Endothelial cell of umbilical vein (primary cell): ENCODE measurements around the gene TARS1. TPM values are rescaled to one million over a fixed set of nuclear protein-coding genes. Genes with fewer than 3 reads are reported as not detected.

Experiments used
- BruUV-seq: library from RNA; stranded (reverse); fragments of 400-500 nt; replicated peaks from 2 replicates; lab custom pipeline; 2021; lab: Mats Ljungman, UMichigan
- CTCF ChIA-PET: fragments of 300-600, 350-600 bp; sonication (Branson Sonifier 250); formaldehyde crosslinking; loops from one replicate; lab custom pipeline; 2021; ENCODE audit warnings: antibody characterized with exemption, inconsistent platforms; lab: Charles Lee
- POLR2A ChIA-PET: fragments of 300-600, 350-600 bp; sonication (Branson Sonifier 250); formaldehyde crosslinking; loops from one replicate; lab custom pipeline; 2021; ENCODE audit warnings: antibody characterized with exemption, inconsistent platforms; lab: Charles Lee
- DNase-seq: peaks from one replicate; pipeline ENCODE4 v3.0.0-alpha.2; 2011; ENCODE audit warnings: low read depth, low spot score
- FAIRE-seq: peaks from 2 replicates; lab custom pipeline; 2011; peaks lifted over from hg19 to GRCh38; lab: Jason Lieb, UNC
- H2AFZ ChIP-seq: 2 replicates; pipeline ENCODE4 v1.6.0; 2012; ENCODE audit warnings: low read depth, low read length, control low read depth, inconsistent platforms
- H3K27ac ChIP-seq: 2 replicates; pipeline ENCODE4 v1.5.1; 2011; ENCODE audit warnings: low read depth, mild to moderate bottlenecking, control low read depth, low read length, moderate library complexity; ENCODE audit not compliant: insufficient read depth
- H3K27me3 ChIP-seq, 2 experiments: 2 replicates each; pipeline versions ENCODE4 v1.6.0 to v1.6.1; 2011; ENCODE audit warnings: low read length in 2 of 2, mixed read lengths in 1 of 2; ENCODE audit not compliant: control insufficient read depth in 2 of 2, insufficient read depth in 2 of 2
- H3K36me3 ChIP-seq, 2 experiments: 2 replicates in 1 of 2; 3 replicates in 1 of 2; pipeline ENCODE4 v1.5.1; 2011; ENCODE audit warnings: low read length in 2 of 2, mild to moderate bottlenecking in 1 of 2, moderate library complexity in 1 of 2; ENCODE audit not compliant: control insufficient read depth in 2 of 2, insufficient read depth in 2 of 2; ENCODE audit errors: extremely low read depth in 1 of 2
- H3K4me1 ChIP-seq: 3 replicates; pipeline ENCODE4 v1.5.1; 2011; ENCODE audit warnings: mild to moderate bottlenecking, low read length; ENCODE audit not compliant: control insufficient read depth, insufficient read depth; ENCODE audit errors: extremely low read depth
- H3K4me2 ChIP-seq: 2 replicates; pipeline ENCODE4 v1.6.1; 2011; ENCODE audit warnings: low read length, control low read depth, mixed read lengths; ENCODE audit not compliant: insufficient read depth
- H3K4me3 ChIP-seq, 3 experiments: fragments of 200-600 bp in 1 of 3; sonication (generic), shearing (Covaris generic) in 1 of 3; replicated peaks in 1 of 3; 2 replicates each; pipeline ENCODE4 v1.5.1; 2011 to 2016; ENCODE audit warnings: control low read depth in 3 of 3, low read length in 3 of 3, mild to moderate bottlenecking in 2 of 3, inconsistent platforms in 1 of 3, low read depth in 1 of 3, moderate library complexity in 1 of 3; ENCODE audit not compliant: insufficient read depth in 1 of 3
- H3K79me2 ChIP-seq: 2 replicates; pipeline ENCODE4 v1.6.0; 2012; ENCODE audit warnings: low read length, inconsistent platforms; ENCODE audit not compliant: control insufficient read depth, insufficient read depth
- H3K9ac ChIP-seq: replicated peaks from 2 replicates; pipeline ENCODE3; 2011; ENCODE audit warnings: low read length, control low read depth; ENCODE audit not compliant: insufficient read depth; ENCODE audit errors: extremely low read depth
- H3K9me1 ChIP-seq: replicated peaks from 3 replicates; pipeline ENCODE4 v1.6.0; 2011; ENCODE audit warnings: mild to moderate bottlenecking, low read length; ENCODE audit not compliant: control insufficient read depth, insufficient read depth; ENCODE audit errors: extremely low read depth
- H3K9me3 ChIP-seq: replicated peaks from 2 replicates; pipeline ENCODE4 v1.5.1; 2012; ENCODE audit warnings: low read length, inconsistent platforms; ENCODE audit not compliant: control insufficient read depth, insufficient read depth
- H4K20me1 ChIP-seq: replicated peaks from 2 replicates; pipeline ENCODE3; 2011; ENCODE audit warnings: mild to moderate bottlenecking, low read length; ENCODE audit not compliant: control insufficient read depth, insufficient read depth; ENCODE audit errors: extremely low read depth
- EZH2 ChIP-seq: IDR thresholded peaks from 2 replicates; pipeline ENCODE4 v1.6.1; 2012; ENCODE audit warnings: borderline replicate concordance, low read depth, mild to moderate bottlenecking, moderate library complexity, low read length, inconsistent platforms; ENCODE audit not compliant: severe bottlenecking
- FOS ChIP-seq: IDR thresholded peaks from 2 replicates; pipeline ENCODE4 v1.6.1; 2011; ENCODE audit warnings: mild to moderate bottlenecking, low read length, moderate library complexity, borderline replicate concordance; ENCODE audit not compliant: insufficient read depth
- GATA2 ChIP-seq: IDR thresholded peaks from 2 replicates; pipeline ENCODE4 v1.7.0; 2011; ENCODE audit warnings: low read depth, mild to moderate bottlenecking, moderate library complexity, mixed read lengths, low read length; ENCODE audit not compliant: insufficient read length, insufficient read depth
- JUN ChIP-seq: IDR thresholded peaks from 2 replicates; pipeline ENCODE4 v1.6.1; 2011; ENCODE audit warnings: borderline replicate concordance, low read depth; ENCODE audit not compliant: insufficient read length, insufficient read depth
- MYC ChIP-seq: IDR thresholded peaks from one replicate; pipeline ENCODE4 v1.6.1; 2011; ENCODE audit warnings: mild to moderate bottlenecking, low read depth, low read length
- POLR2A ChIP-seq: IDR thresholded peaks from 2 replicates; pipeline ENCODE4 v1.6.1; 2012; ENCODE audit warnings: low read depth, mild to moderate bottlenecking, control low read depth, low read length
- POLR2AphosphoS5 ChIP-seq: IDR thresholded peaks from 2 replicates; pipeline ENCODE4 v1.6.1; 2012; ENCODE audit warnings: low read depth, mild to moderate bottlenecking, control low read depth, low read length, moderate library complexity; ENCODE audit not compliant: insufficient read depth
- dilution Hi-C: fragments of 300-500 bp; cut with MboI; formaldehyde crosslinking; loops from one replicate; pipeline ENCODE4 v1.15.0; 2019; ENCODE audit warnings: low sequenced_read_pairs; ENCODE audit not compliant: extremely low pct_ligation_motif_present
- intact Hi-C: fragments of 100-400 bp; cut with micrococcal nuclease; formaldehyde crosslinking; loops from one replicate; pipeline ENCODE4 v1.10.0; 2022
- polyA plus RNA-seq, 4 experiments: library from polyadenylated mRNA; depleted of rRNA in 3 of 4; stranded (reverse) in 3 of 4; unstranded in 1 of 4; fragments of >200 nt; gene quantifications; 2 replicates each; pipeline versions ENCODE4 v1.2.1 to v1.2.3, GENCODE V29; 2011 to 2012; ENCODE audit warnings: missing spikeins in 1 of 4
- total RNA-seq: library from RNA; stranded (reverse); gene quantifications from 2 replicates; pipeline ENCODE4 v1.2.3, GENCODE V29; 2021
- TF ChIP-seq, protein P1 (sequence below): IDR thresholded peaks from 2 replicates; pipeline ENCODE4 v1.6.1; 2011; ENCODE audit not compliant: insufficient read depth, insufficient read length
- TF ChIP-seq, protein P2 (sequence below), 2 donors: IDR thresholded peaks; 1 replicate in 1 of 2; 2 replicates in 1 of 2; pipeline ENCODE4 v1.5.1; 2011; ENCODE audit warnings: low read length in 2 of 2, mild to moderate bottlenecking in 2 of 2, moderate library complexity in 2 of 2, control low read depth in 1 of 2, inconsistent platforms in 1 of 2, low read depth in 1 of 2; ENCODE audit not compliant: insufficient read depth in 1 of 2; ENCODE audit errors: extremely low read depth in 1 of 2

TARS1 gene
- total and polyA plus RNA-seq, 2 donors (not counting 3 experiments of a cell fraction or from before 2014, with no cell fraction given) = 39.1 to 175 TPM

DNA sequence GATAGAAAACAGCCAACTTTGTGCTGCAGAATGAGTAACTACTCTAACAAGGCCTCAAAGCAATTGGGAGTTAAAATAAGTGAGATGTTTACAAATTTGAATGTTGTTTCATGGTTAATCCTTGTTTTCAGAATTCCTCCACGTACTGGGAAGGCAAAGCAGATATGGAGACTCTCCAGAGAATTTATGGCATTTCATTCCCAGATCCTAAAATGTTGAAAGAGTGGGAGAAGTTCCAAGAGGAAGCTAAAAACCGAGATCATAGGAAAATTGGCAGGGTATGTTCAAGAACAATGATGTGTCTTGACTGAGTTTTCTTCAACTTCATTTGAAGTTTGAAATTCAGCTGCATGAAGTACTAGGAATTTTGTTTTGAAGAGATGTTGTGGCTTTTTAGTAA lies 16.4 kb downstream of the TARS1 start:
- dilution Hi-C loops = no loop called here
- POLR2A ChIA-PET = interaction anchor here (0.6 kb wide), 1 partner anchor 1445 kb away, joined by 4 read pairs; no protein-coding TSS in a partner anchor
- FAIRE-seq = no peak

More for the DNA sequence above, 16.4 kb downstream of the TARS1 start:
- no peak for DNase-seq
- no peak for TF ChIP-seq POLR2AphosphoS5
- TF ChIP-seq, protein P1, sequence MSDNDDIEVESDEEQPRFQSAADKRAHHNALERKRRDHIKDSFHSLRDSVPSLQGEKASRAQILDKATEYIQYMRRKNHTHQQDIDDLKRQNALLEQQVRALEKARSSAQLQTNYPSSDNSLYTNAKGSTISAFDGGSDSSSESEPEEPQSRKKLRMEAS = no peak
- TF ChIP-seq FOS = no peak
- TF ChIP-seq, protein P2, sequence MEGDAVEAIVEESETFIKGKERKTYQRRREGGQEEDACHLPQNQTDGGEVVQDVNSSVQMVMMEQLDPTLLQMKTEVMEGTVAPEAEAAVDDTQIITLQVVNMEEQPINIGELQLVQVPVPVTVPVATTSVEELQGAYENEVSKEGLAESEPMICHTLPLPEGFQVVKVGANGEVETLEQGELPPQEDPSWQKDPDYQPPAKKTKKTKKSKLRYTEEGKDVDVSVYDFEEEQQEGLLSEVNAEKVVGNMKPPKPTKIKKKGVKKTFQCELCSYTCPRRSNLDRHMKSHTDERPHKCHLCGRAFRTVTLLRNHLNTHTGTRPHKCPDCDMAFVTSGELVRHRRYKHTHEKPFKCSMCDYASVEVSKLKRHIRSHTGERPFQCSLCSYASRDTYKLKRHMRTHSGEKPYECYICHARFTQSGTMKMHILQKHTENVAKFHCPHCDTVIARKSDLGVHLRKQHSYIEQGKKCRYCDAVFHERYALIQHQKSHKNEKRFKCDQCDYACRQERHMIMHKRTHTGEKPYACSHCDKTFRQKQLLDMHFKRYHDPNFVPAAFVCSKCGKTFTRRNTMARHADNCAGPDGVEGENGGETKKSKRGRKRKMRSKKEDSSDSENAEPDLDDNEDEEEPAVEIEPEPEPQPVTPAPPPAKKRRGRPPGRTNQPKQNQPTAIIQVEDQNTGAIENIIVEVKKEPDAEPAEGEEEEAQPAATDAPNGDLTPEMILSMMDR (IDR thresholded peaks at IDR 0.05; ENCODE audit: extremely low read depth in 1 of 2, insufficient read depth in 1 of 2, low read depth in 1 of 2, low read length in 2 of 2) = no peak
- TF ChIP-seq MYC = no peak
- no peak for TF ChIP-seq EZH2
- no peak for TF ChIP-seq JUN
- TF ChIP-seq GATA2 = no peak
- no peak for TF ChIP-seq POLR2A
- Histone ChIP-seq H3K79me2 (peaks cover 10% of the 10 kb centered on the region), H3K4me1 (no peaks in the 10 kb centered on the region), H3K4me2 (no peak overlapping the region), H3K27me3 (no peaks in the 10 kb centered on the region), H3K4me3 (no peak overlapping the region), H3K27ac (no peak overlapping the region), H3K9ac (no peak overlapping the region), H3K9me3 (no peaks in the 10 kb centered on the region), H2AFZ (no peak overlapping the region), H3K36me3 (peaks cover 19 to 59% of the 10 kb centered on the region in 2 experiments), H4K20me1 (peaks cover 4% of the 10 kb centered on the region), H3K9me1 (no peaks in the 10 kb centered on the region)
- no TSS peak for BruUV-seq
- CTCF ChIA-PET = interaction anchor here (0.9 to 2.1 kb wide), 2 partner anchors 9 to 21 kb away, joined by 3 to 5 read pairs; no protein-coding TSS in a partner anchor
- intact Hi-C loops = no loop called here
